ENCODE measurements around the gene AP5M1. TPM values are rescaled to one million over a fixed set of nuclear protein-coding genes. Genes with fewer than 3 reads are reported as not detected.

The AP5M1 gene
- total and polyA plus RNA-seq, 2 of the 13 experiments (the other 11 are each of a cell fraction or from before 2014, with no cell fraction given): 14.8 to 35.0 TPM

DNA sequence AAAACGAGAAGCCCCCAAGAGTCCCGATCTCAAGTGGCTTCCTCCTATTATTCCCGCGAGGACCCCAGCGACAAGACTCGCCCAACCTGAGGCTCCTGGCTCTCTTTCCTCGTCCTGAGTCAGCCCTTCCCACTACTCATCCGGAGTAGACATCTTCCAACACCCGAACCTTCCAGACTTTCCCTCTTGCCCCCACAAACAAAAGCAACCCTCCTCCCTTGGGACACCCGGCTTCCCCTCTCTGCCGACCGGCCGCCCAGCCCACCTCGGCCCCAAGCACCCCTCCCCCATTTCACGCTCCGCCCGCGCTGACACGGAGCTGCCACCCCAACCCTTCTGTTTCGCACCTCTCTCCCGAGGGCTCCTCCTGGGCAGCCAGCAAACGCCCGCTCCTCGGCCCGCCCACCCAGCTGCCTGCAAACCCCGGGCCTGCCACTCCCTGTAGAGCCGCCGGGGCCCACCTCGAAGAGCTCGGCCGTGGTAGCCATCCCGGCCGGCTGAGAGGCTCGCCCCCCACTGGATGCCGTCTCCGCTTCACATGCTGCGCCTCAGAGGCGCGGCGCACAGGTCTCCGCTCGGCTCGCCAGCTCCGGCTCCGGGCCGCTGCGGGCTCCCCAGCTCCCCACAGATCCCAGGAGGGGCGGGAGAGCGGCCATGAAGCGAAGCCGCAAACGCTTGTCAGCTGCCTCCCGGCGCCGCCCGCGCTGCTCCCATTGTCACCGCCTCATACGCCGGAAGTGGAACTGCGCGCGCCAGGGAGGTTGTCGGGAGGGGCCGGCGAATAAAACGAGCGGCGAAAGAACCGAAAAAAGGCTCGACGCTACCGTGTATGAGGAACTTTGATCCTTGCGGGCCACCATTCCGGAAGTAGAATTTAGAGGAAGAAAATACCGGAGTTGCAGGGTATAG is at the start of gene AP5M1, which contains the start of gene EXOC5 (continued):
- TF ChIP-seq, protein P1, sequence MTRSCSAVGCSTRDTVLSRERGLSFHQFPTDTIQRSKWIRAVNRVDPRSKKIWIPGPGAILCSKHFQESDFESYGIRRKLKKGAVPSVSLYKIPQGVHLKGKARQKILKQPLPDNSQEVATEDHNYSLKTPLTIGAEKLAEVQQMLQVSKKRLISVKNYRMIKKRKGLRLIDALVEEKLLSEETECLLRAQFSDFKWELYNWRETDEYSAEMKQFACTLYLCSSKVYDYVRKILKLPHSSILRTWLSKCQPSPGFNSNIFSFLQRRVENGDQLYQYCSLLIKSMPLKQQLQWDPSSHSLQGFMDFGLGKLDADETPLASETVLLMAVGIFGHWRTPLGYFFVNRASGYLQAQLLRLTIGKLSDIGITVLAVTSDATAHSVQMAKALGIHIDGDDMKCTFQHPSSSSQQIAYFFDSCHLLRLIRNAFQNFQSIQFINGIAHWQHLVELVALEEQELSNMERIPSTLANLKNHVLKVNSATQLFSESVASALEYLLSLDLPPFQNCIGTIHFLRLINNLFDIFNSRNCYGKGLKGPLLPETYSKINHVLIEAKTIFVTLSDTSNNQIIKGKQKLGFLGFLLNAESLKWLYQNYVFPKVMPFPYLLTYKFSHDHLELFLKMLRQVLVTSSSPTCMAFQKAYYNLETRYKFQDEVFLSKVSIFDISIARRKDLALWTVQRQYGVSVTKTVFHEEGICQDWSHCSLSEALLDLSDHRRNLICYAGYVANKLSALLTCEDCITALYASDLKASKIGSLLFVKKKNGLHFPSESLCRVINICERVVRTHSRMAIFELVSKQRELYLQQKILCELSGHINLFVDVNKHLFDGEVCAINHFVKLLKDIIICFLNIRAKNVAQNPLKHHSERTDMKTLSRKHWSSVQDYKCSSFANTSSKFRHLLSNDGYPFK (CRISPR knock-in tag; IDR thresholded peaks at IDR 0.05; ENCODE audit: borderline replicate concordance): peak; percentile 83; the same call in 1 of the 2 replicates
- no peak for TF ChIP-seq NBN (conservative IDR thresholded peaks at IDR 0.05)
- TF ChIP-seq KMT2B (CRISPR knock-in tag; IDR thresholded peaks at IDR 0.05): peak; percentile 96
- TF ChIP-seq ZFP1 (CRISPR knock-in tag; IDR thresholded peaks at IDR 0.05): no peak
- TF ChIP-seq, protein P2, sequence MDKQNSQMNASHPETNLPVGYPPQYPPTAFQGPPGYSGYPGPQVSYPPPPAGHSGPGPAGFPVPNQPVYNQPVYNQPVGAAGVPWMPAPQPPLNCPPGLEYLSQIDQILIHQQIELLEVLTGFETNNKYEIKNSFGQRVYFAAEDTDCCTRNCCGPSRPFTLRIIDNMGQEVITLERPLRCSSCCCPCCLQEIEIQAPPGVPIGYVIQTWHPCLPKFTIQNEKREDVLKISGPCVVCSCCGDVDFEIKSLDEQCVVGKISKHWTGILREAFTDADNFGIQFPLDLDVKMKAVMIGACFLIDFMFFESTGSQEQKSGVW (CRISPR knock-in tag; IDR thresholded peaks at IDR 0.05; ENCODE audit: borderline replicate concordance): no peak
- no peak for TF ChIP-seq SRSF9 (IDR thresholded peaks at IDR 0.05; ENCODE audit: borderline replicate concordance, insufficient read depth, low read depth, low read length, poor library complexity, severe bottlenecking)
- TF ChIP-seq EP300 (IDR thresholded peaks at IDR 0.05; ENCODE audit: low read depth in 2 of 2, low read length in 2 of 2): peak; percentile 12 to 38; a peak in 1 of 4 replicates
- peak; percentile 12; the same call in 1 of the 2 replicates for TF ChIP-seq EP300 (CRISPR knock-in tag; IDR thresholded peaks at IDR 0.05; ENCODE audit: borderline replicate concordance)
- TF ChIP-seq, protein P3, sequence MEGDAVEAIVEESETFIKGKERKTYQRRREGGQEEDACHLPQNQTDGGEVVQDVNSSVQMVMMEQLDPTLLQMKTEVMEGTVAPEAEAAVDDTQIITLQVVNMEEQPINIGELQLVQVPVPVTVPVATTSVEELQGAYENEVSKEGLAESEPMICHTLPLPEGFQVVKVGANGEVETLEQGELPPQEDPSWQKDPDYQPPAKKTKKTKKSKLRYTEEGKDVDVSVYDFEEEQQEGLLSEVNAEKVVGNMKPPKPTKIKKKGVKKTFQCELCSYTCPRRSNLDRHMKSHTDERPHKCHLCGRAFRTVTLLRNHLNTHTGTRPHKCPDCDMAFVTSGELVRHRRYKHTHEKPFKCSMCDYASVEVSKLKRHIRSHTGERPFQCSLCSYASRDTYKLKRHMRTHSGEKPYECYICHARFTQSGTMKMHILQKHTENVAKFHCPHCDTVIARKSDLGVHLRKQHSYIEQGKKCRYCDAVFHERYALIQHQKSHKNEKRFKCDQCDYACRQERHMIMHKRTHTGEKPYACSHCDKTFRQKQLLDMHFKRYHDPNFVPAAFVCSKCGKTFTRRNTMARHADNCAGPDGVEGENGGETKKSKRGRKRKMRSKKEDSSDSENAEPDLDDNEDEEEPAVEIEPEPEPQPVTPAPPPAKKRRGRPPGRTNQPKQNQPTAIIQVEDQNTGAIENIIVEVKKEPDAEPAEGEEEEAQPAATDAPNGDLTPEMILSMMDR (CRISPR knock-in tag; IDR thresholded peaks at IDR 0.05): peak; percentile 25
- TF ChIP-seq ZNF761 (CRISPR knock-in tag; conservative IDR thresholded peaks at IDR 0.05): no peak
- TF ChIP-seq, protein P4, sequence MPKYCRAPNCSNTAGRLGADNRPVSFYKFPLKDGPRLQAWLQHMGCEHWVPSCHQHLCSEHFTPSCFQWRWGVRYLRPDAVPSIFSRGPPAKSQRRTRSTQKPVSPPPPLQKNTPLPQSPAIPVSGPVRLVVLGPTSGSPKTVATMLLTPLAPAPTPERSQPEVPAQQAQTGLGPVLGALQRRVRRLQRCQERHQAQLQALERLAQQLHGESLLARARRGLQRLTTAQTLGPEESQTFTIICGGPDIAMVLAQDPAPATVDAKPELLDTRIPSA (CRISPR knock-in tag; IDR thresholded peaks at IDR 0.05; ENCODE audit: borderline replicate concordance): no peak
- TF ChIP-seq ZNF430 (CRISPR knock-in tag; IDR thresholded peaks at IDR 0.05): peak; percentile 81; the same call in 1 of the 2 replicates
- TF ChIP-seq BRCA1 (CRISPR knock-in tag; IDR thresholded peaks at IDR 0.05): no peak
- TF ChIP-seq ZFP82 (CRISPR knock-in tag; IDR thresholded peaks at IDR 0.05; ENCODE audit: borderline replicate concordance): peak; percentile 40; the same call in 1 of the 2 replicates
- peak; percentile 89 for TF ChIP-seq REL (CRISPR knock-in tag; conservative IDR thresholded peaks at IDR 0.05)
- no peak for TF ChIP-seq SCMH1 (CRISPR knock-in tag; IDR thresholded peaks at IDR 0.05; ENCODE audit: borderline replicate concordance)
- peak; percentile 86; the same call in 1 of the 2 replicates for TF ChIP-seq ARHGAP35 (CRISPR knock-in tag; IDR thresholded peaks at IDR 0.05; ENCODE audit: borderline replicate concordance)
- TF ChIP-seq DPF2 (CRISPR knock-in tag; IDR thresholded peaks at IDR 0.05; ENCODE audit: borderline replicate concordance, low read depth): no peak
- TF ChIP-seq, protein P5, sequence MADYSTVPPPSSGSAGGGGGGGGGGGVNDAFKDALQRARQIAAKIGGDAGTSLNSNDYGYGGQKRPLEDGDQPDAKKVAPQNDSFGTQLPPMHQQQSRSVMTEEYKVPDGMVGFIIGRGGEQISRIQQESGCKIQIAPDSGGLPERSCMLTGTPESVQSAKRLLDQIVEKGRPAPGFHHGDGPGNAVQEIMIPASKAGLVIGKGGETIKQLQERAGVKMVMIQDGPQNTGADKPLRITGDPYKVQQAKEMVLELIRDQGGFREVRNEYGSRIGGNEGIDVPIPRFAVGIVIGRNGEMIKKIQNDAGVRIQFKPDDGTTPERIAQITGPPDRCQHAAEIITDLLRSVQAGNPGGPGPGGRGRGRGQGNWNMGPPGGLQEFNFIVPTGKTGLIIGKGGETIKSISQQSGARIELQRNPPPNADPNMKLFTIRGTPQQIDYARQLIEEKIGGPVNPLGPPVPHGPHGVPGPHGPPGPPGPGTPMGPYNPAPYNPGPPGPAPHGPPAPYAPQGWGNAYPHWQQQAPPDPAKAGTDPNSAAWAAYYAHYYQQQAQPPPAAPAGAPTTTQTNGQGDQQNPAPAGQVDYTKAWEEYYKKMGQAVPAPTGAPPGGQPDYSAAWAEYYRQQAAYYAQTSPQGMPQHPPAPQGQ (CRISPR knock-in tag; IDR thresholded peaks at IDR 0.05; ENCODE audit: borderline replicate concordance): no peak
- no peak for TF ChIP-seq HDAC6 (IDR thresholded peaks at IDR 0.05; ENCODE audit: low read depth, low read length)
